GM12878 (cell line): ENCODE data around the gene DNAJC7.

Experiments used
- CTCF ChIP-seq, 3 experiments: IDR thresholded peaks in 2 of 3; conservative IDR thresholded peaks in 1 of 3; 2 replicates each; pipeline ENCODE4 v1.5.1; 2011; ENCODE audit warnings: low read depth in 3 of 3, low read length in 3 of 3, mild to moderate bottlenecking in 3 of 3, control low read depth in 2 of 3, moderate library complexity in 2 of 3, inconsistent platforms in 1 of 3, mixed read lengths in 1 of 3; ENCODE audit not compliant: control insufficient read depth in 2 of 3, insufficient read depth in 1 of 3; ENCODE audit errors: extremely low read depth in 1 of 3
- EP300 ChIP-seq, 2 experiments: fragments of 150-350 bp in 1 of 2; IDR thresholded peaks; 2 replicates each; pipeline ENCODE4 v1.6.1; 2011 to 2012; ENCODE audit warnings: low read depth in 2 of 2, low read length in 2 of 2, borderline replicate concordance in 1 of 2, improper control_type of control experiment in 1 of 2, inconsistent platforms in 1 of 2; ENCODE audit not compliant: control insufficient read depth in 1 of 2
- POLR2A ChIP-seq: IDR thresholded peaks from 2 replicates; pipeline ENCODE4 v1.6.1; 2011; ENCODE audit warnings: low read depth, mild to moderate bottlenecking, low read length
- RBBP5 ChIP-seq: fragments of 200-600 bp; sonication (generic); conservative IDR thresholded peaks from 2 replicates; pipeline ENCODE4 v1.6.1; 2016
- TAF1 ChIP-seq: IDR thresholded peaks from 2 replicates; pipeline ENCODE4 v1.6.1; 2011; ENCODE audit warnings: mild to moderate bottlenecking, low read depth, low read length, borderline replicate concordance
- USF2 ChIP-seq: IDR thresholded peaks from 2 replicates; pipeline ENCODE4 v1.6.1; 2011; ENCODE audit warnings: low read depth, low read length, improper control_type of control experiment, borderline replicate concordance
- YY1 ChIP-seq: IDR thresholded peaks from 2 replicates; pipeline ENCODE4 v1.6.1; 2011; ENCODE audit warnings: low read depth, mild to moderate bottlenecking, low read length

GRCh38 chr17:42010898-42011516, 6.2 kb downstream of the DNAJC7 start:
- TF ChIP-seq POLR2A, result no peak
- TF ChIP-seq CTCF (IDR thresholded peaks at IDR 0.05 in 2 of 3, conservative IDR thresholded peaks at IDR 0.05 in 1 of 3; ENCODE audit: control insufficient read depth in 2 of 3, extremely low read depth in 1 of 3, insufficient read depth in 1 of 3, low read depth in 3 of 3, low read length in 3 of 3), result no peak
- no peak for TF ChIP-seq YY1
- no peak for TF ChIP-seq RBBP5
- TF ChIP-seq USF2, result no peak
- no peak for TF ChIP-seq TAF1
- TF ChIP-seq EP300 (IDR thresholded peaks at IDR 0.05; ENCODE audit: borderline replicate concordance in 1 of 2, control insufficient read depth in 1 of 2, low read depth in 2 of 2, low read length in 2 of 2), result no peak
